Epidermal melanocyte (primary cell): ENCODE measurements around the gene MARK3.

Source experiments
- DNase-seq: peaks from one replicate; pipeline ENCODE4 v3.0.0; 2011; ENCODE audit warnings: low spot score; ENCODE audit not compliant: insufficient read length

The MARK3 gene

DNA sequence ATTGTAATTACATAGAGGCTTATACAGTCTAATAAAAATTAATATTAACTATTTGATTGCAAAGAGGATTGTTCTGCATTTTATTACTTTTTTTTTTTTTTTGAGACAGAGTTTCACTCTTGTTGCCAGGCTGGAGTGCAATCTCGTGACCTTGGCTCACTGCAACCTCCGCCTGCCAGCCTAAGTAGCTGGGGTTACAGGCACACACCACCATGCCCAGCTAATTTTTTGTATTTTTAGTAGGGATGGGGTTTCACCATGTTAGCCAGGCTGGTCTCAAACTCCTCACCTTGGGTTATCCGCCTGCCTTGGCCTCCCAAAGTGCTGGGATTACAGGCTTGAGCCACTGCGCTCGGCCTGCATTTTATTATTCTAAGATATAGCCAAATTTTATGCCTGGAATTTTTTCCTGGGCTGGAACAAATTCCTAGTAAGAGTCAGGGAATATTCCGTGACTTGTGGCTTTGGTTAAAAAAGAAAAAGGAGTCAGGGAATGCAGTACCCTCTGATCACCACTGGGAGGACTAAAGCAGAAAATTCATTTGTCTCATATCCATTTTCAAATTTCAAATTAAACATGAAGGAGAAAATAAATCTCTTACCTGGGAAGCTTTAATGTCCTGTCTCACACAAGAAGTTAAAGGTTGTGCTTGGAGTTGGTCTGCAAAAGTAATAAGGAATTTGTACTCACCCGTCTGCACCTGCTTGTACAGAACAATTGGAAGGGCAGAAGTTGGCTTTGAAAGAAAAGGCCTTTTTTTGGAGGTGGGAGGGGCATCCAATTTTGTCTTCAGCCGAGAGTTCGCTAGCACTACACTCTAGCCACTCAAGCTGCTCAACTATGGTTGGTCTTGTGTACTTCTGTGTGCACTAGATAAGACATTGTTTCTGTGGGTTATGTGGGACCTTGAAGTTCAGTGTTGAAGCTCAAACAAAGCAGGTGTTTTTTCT, 8.7 kb downstream of the MARK3 start:
- peak; percentile 41 for DNase-seq

DNA sequence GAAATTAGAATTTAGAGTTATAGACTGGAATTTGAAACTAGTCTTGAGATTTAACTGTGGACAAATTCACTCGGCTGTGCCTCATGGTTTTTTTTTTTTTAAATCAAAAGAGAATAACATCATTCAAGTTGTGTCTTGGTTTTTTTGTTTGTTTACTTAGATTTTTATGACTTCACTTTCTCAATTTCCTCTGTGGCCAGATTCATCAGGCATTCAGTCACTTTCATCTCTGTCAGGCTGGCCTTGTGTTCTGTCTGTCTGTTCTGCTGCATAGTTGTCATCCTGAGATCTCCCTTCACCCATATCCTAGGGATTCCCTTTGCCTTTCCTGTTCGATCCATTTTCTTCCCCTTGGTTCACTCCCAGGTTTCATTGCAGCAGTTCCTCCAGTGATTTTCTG, 10.0 kb downstream of the MARK3 start:
- DNase-seq = no peak

DNA sequence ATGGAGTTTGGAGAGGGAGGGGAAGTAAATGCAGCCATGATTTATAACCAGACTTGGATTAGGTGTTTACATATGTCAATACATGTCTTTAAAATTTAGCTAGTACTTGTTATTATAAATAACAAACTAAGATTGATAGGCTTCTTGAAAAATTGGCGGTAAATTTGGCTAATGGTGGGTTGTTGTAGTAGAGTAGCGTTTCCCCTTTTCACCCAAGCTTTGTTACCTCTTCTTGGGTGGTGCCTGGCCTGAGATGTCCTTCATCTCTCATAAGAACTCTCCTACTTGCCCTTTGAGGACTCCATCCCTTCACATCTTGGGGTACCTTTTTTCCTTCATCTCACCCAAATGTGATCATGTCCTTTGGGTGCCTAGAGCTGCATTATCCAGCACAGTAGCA, 11.2 kb downstream of the MARK3 start:
- DNase-seq = no peak

DNA sequence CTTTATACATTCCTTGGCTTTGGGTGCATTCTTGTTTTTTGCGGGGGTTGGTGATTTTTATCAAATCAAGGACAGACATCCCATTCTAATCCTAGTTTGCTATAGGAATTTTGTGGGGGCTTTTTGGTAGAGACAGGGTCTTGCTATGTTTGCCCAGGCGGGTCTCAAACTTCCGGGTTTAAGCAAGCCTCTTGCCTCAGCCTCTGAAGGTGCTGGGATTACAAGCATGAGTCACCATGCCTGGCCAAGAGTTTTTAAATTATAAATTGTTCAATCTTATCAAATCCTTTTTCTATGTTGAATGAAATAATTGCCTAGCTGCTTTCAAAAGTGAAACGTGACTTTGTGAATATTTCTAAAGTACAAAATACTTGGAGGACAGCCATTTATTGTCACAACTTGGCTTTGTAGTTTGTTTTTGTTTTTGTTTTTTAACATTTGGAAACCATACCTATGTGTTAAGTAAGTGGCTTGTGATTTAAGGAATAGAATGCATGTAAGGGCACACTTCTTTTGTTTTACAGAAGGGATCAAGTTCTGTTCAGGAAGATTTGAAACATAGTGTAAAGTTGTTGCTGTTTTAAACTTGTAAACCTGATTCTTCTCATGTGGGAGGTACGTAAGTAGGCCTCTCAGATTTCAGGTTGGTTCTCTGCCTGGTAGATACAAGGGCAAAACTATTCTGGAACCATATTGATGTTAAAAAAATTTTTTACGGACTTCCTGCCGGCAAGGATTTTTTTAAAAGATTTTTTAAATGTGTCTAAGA, 13.4 kb downstream of the MARK3 start:
- no peak for DNase-seq

DNA sequence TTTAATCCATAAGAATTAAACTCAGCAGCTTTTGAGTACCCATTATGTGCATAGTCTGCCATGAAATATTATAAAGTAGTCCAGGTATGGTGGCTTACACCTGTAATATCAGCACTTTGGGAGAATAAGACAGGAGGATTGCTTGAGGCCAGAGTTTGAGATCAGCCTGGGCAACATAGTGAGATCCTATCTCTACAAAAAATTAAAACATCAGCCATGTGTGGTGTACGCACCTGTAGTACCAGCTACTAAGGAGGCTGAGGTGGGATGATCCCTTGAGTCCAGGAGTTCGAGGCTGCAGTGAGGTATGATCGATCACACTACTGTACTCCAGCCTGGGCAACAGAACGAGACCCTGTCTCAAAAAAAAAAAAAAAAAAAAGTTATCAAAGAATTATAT, 15.3 kb downstream of the MARK3 start:
- no peak for DNase-seq

DNA sequence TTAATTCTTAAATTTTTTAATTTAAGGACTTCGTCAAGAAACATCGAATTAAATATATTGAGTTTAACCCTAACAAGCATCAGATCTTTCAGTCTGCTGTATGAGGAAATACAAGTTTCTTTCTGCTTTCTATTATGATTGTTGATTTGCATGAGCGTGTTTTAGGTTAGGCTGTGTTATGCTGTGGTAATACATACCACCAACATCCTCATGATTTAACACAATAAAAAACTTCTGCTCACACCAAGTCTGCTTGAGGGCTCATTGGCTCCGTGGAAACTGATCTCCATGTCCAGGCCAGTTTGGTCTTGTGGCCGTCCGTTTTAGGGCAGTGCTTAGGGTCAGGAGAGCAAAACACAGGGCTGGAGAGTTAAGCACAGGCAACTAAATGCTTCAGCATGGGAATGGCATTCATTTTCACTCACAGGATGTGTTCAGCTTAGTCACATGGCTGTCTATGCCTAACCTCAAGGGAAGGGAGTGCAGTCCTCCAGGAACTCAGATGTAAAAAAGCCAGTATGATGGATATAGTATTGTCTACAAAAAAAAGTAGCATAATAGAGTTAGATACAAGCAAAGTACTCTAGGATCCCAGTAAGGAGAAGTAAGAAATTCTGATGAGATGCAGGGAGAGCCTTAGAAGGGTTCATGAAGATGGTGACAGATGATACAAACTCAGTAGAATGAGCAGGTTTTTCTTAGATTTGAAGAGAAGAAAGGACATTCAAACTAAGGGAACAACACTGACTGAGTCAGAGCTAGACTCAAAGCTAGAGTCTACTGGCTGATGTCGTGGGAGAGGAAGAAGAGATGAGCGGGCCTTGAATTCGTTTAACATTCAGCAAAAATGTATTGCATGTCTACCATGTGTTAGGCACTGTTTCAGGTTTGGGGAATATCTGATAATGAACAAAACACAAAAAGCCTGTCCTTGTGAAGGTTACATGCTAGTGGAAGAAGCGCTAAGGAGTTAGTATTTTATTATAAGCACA, 16.3 kb downstream of the MARK3 start:
- peak; percentile 27 for DNase-seq

DNA sequence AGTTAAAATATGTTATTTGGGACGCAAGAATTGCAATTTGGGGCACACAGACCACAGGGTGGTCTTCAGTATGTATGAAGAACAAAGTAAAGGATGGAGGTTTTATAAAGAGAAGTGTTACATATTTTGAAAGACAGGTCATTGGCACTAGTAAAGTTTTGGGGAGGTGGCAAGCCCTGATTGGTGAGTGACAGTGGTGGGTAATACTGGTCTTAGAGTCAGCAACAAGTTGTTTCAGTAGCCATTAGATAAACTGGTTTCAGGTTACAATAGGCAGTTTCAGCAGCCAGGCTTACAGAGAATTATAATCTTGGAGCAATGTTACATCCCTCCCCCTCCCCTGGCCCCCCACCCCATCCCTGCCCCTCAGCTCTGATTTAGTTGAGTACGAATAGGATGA, 17.5 kb downstream of the MARK3 start:
- no peak for DNase-seq

DNA sequence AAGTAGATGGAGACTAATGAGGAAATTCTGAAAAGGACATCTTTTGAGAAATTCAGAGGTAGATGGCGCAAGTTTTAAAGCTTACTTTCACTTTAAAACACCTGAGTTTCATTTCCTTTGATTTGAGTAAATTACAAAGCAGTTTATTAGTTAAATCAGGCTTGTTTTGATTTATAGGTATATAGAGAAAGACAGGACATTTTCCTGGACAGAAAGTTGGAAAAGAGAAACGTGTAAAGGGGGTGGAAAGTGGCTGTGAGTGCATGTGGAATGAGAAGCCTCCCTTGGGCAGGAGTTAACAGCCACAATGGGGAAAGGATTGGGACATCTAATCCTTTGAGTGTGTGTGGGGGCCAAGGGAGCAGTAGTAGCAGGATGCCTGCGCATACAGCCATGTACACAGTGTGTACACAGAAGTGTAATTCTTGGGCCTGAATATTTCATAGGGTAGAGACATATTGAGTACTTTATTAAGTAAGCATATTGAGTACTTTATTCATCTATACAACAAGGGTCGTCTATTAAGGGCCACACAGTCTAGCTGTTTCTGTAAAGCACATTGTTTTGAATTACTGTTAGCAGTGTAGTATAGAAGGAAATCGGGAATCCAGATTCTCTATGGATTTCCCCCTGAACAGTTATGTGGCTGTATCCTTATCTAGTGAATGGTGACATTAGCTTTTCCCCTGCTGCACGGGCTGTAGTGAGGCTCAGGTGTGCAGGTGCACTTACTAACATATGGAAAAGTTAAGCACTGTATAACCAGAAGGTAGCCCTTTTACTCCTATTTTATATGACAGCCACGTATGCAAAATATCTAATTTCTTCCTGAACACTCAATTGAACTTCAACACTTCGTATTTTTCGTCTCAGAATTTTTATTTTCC, 19.1 kb downstream of the MARK3 start:
- DNase-seq = no peak

DNA sequence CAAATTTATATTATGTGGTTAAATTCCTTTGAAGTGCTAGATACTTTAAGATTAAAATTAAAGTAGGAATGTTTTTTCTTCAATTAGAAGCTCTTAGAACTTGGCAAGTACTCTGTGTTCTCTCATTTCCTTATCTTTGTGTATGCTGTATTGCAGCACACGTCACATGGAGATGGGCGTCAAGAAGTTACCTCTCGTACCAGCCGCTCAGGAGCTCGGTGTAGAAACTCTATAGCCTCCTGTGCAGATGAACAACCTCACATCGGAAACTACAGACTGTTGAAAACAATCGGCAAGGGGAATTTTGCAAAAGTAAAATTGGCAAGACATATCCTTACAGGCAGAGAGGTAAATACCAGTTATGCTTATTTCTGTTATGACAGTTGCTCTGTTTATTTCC, 19.7 kb downstream of the MARK3 start:
- DNase-seq = no peak

DNA sequence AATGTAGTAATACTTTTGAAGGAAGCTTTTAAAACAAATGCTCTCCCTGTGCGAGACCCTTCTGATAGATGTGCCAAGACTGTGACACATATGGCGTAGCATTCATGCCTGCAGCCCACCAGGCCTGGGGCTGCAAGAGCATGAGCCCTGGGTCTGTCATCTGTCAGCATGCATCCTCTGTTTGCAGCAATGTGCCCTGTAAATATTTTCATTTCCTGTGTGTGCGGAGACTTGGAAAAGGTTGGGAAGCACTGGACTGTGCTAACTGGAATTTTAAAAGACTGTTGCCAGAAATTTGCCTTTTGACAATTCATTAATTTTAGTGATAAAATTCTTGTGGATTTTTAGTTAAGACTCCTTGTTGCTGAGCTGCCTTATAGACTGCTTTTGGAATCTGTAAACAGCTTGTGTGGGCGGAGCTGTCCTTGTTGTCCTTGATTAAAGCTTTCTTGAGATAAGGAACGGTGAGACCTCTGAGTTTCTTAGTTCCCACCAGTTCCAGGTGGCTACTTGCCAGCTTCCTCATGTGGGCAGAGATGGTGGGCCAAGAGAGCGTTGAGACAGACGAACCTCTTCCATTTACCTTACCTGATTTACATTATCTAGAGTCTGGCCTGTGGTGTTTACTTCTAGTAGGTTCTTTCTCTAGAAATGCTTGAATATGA, 23.4 kb downstream of the MARK3 start:
- DNase-seq = no peak

DNA sequence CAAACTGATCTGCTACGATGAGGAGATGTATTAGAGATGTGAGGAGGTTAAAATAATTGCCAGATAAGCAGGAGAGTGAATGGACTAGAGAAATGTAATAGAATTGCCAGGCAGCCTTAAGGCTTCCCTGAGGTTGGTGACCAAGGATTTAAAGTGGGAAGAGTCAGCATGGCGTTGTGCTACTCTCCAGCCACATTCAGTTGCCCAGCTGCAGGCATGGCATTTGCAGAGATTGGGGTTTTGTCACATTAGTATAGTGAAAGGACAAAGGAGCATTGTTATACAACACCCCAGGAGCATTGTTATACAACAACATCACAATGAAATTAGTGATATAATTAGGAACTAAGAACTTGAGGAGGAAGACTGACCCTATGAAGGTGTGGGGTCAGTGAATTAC, 31.7 kb downstream of the MARK3 start:
- no peak for DNase-seq

DNA sequence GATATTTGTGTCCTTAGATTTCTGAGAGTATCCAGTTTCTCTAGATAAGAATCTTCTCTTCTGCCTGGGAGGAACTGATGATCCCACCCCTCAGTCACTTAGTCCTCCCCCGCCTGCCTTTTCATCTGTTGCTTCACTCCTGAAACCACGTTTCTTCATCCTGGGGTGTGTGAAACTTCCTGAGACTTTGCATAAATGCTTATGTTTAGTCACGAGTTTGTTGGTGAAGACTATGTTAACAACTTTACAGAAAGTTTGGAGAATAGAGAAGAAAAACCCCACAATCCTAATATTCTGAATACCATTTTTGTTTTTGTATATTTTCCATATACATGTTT, 33.2 kb downstream of the MARK3 start:
- no peak for DNase-seq

DNA sequence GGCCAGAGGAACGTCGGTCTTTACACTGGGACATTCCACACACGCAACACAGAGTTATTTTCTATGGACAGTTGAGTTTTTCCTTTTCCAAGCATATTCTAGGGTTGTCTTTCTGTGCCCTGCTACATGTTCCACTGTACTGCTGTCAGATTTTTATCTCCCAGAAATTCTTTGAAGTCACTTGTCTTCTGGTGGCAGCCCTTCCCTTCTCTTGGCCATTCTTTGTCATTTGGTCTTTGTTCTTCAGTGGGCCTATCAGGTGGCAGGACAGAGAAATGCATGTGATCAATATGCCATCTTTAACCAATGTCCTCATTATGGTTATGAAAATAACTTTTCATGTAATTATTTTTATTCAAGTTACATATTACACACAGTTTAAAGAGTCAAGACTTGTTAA, 36.3 kb downstream of the MARK3 start:
- DNase-seq = no peak

DNA sequence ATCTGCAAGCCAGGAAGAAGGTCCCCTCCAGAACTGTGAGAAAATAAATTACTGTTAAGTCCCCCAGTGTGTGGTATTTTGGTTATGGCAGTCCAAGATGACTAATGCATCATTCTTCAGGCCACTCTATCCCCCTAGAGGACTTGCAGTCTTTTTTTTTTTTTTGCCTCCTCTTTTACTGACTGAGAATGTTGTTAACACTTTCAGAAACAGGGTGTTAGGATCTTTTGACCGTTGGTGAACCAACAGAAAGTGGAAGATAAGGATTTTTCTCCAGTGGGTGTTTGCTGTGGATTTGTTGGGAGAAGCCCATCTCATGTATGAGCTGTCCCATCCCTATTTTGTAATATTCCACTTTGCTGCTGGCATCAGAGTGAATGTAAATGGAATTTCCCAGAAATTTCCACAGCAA, 37.8 kb downstream of the MARK3 start:
- DNase-seq = no peak

DNA sequence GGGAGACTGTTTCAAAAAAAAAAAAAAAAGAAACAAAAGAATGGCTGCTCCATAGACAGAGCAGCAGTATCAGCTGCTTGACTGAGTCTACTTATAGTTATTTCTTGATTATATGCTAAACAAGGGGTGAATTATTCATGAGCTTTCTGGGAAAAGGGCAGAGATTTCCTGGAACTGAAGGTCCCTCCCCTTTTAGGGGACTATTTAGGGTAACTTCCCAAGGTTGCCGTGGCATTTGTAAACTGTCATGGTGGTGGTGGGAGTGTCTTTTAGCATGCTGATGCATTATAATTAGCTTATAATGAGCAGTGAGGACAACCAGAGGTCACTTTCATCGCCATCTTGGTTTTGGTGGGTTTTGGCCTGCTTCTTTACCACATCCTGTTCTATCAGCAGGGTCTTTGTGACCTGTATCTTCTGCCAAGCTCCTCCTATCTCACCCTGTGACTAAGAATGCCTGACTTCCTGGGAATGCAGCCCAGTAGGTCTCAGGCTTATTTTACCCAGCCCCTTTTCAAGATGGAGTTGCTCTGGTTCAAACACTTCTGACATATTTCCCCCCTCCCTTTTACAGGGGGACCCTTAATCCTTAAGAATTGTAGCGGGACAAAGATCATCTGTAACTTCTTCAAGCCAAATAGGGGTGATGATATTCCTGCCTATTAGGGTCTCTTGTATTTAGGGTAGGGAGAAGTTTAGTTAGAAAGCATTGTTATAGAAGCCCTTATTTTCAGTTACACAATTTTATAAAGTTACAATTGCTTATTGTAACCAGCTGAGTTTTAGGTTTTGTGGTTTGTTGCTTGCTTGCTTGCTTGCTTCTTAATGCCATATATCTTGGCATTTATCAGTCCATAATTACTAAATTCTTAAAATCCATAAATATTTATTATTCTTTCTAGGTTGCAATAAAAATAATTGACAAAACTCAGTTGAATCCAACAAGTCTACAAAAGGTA, 42.5 kb downstream of the MARK3 start:
- no peak for DNase-seq

DNA sequence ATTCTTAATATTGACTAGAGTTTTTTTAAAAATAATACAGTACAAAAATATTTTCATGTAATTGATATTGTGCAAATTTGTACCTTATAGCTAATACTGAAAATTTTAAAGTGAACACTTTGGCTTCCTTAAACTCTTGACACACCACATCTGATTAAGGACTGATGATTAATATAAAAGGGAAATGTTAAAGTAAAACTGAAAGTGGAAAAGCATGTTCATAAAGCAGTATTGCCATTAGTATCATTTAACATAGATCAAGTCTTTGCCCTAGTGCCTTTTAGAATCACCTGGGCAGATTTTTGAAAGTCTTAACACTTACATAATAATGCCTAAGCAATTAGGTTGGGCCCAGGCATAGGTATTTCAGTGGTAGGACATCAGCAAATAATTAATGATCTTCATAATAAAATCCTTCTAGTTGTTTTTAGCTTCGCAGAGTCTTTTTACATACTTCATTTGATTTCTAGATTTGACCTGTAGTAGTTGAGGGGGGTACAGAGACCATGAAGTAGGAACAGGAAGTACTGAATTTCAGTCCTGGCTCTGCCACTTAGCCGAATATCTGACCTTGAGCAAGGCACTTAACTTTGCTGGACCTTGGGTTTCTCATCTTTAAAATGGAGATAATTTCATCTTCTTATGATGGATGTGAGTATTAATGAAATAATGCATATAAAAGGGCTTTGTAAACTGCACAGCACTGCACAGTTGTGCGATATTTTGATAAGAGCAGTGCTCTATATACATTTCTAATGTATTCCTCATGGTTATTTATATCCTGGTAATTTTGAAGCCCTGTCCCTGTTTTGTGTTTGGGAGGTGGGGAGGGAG, 43.7 kb downstream of the MARK3 start:
- no peak for DNase-seq

DNA sequence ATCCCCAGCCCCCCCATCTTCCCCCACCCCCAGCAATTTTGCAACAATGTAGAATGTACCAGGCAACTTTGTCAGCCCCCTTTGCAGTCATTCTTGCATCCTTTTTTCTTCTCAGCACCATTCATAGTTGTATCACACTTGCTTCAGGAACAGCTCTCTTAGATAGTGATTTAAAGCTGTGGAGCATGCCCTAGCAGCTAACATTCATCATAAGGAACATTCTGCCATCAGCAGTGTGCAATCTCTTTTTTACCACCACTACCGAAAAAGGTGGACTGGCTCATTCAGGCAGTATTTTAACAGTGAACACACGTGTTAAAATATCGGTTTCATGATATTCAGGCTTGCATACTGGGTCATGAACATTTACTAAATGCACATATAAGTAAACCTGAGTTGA, 45.1 kb downstream of the MARK3 start:
- no peak for DNase-seq

DNA sequence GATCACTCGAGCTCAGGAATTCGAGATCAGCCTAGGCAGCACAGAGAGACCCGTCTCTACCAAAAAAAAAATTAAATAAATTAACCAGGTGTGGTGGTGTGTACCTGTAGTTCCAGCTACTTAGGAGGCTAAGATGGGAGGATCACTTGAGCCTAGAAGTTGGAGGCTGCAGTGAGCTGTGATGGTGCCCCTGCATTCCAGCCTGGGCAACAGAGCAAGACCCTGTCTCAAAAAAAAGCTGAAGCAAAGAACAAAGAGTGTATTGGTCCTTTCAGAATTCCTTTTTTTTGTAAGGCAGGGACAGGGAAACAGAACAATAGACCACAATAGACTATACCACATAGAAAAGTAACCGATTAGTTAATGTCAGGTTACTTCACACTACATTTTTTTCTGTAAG, 47.4 kb downstream of the MARK3 start:
- no peak for DNase-seq
